ENCODE results near the gene RSRC1. TPM values are rescaled to one million over a fixed set of nuclear protein-coding genes. Genes with fewer than 3 reads are reported as not detected.

RSRC1 gene
- total RNA-seq, 1 experiment from 2014 or later, result 49.4 TPM

- ATAC-seq (no peak), DNase-seq (ENCODE audit: low read depth, low spot score) (no peak)
- H3K27me3 ChIP-seq (ENCODE audit: control insufficient read depth, insufficient read depth, low read length), result no peaks in the 10 kb centered on the region
- no peaks in the 10 kb centered on the region for H3K4me1 ChIP-seq (ENCODE audit: control insufficient read depth, insufficient read depth, low read length)
- TF ChIP-seq POLR2AphosphoS5 (IDR thresholded peaks at IDR 0.05; ENCODE audit: low read depth, low read length) (no peak), SIN3A (IDR thresholded peaks at IDR 0.05; ENCODE audit: borderline replicate concordance, insufficient read depth, low read depth, low read length) (no peak), CTCF (IDR thresholded peaks at IDR 0.05) (no peak), TCF7L2 (IDR thresholded peaks at IDR 0.05; ENCODE audit: low read depth, low read length) (no peak), REST (IDR thresholded peaks at IDR 0.05; ENCODE audit: insufficient read depth in 1 of 2, low read depth in 2 of 2, low read length in 1 of 2) (no peak)
- no peak overlapping the region for H3K27ac ChIP-seq (ENCODE audit: low read length)
- H3K9me3 ChIP-seq (ENCODE audit: control insufficient read depth, insufficient read depth, low read depth, low read length), result peaks cover 5% of the 10 kb centered on the region; the same call in 1 of the 2 replicates
- in situ Hi-C loops (cut with HindIII; ENCODE audit: low pct_unique_long_range_greater_than_20kb, low sequenced_read_pairs), result no loop called here
- CTCF ChIA-PET, result no interaction called here
- intact Hi-C loops (cut with micrococcal nuclease; ENCODE audit: unreplicated experiment), result no loop called here
- H3K4me3 ChIP-seq (ENCODE audit: low read depth in 2 of 2, low read length in 2 of 2), result no peak overlapping the region
- POLR2A ChIA-PET, result no interaction called here
- no TSS peak for BruUV-seq (replicated peaks)
- no peaks in the 10 kb centered on the region for H3K36me3 ChIP-seq (ENCODE audit: control insufficient read depth, insufficient read depth, low read length)
Measured at GRCh38 chr3:158249183-158249582, 139.3 kb downstream of the RSRC1 start.

- Histone ChIP-seq H3K27me3 (ENCODE audit: control insufficient read depth, insufficient read depth, low read length) (no peaks in the 10 kb centered on the region), H3K36me3 (ENCODE audit: control insufficient read depth, insufficient read depth, low read length) (no peaks in the 10 kb centered on the region), H3K9me3 (ENCODE audit: control insufficient read depth, insufficient read depth, low read depth, low read length) (no peaks in the 10 kb centered on the region), H3K4me1 (ENCODE audit: control insufficient read depth, insufficient read depth, low read length) (no peaks in the 10 kb centered on the region), H3K27ac (ENCODE audit: low read length) (no peak overlapping the region), H3K4me3 (ENCODE audit: low read depth in 2 of 2, low read length in 2 of 2) (no peak overlapping the region)
- ChIA-PET POLR2A (no interaction called here), CTCF (interaction anchor here (0.6 kb wide), 1 partner anchor 659 kb away, joined by 3 read pairs; no protein-coding TSS in a partner anchor)
- ATAC-seq, result no peak
- intact Hi-C loops (cut with micrococcal nuclease; ENCODE audit: unreplicated experiment) (no loop called here), in situ Hi-C loops (cut with HindIII; ENCODE audit: low pct_unique_long_range_greater_than_20kb, low sequenced_read_pairs) (no loop called here)
- DNase-seq (ENCODE audit: low read depth, low spot score), result no peak
- TF ChIP-seq CTCF (IDR thresholded peaks at IDR 0.05), result no peak
- no peak for TF ChIP-seq POLR2AphosphoS5 (IDR thresholded peaks at IDR 0.05; ENCODE audit: low read depth, low read length)
- no peak for TF ChIP-seq SIN3A (IDR thresholded peaks at IDR 0.05; ENCODE audit: borderline replicate concordance, insufficient read depth, low read depth, low read length)
- no TSS peak for BruUV-seq (replicated peaks)
Measured at GRCh38 chr3:158258619-158259018, 148.7 kb downstream of the RSRC1 start.
